Activated CD4-positive, CD25-positive, alpha-beta regulatory T cell treated with anti-CD3 and anti-CD28 coated beads, Interleukin-2, amount 50 U/mL, for 72 hours (primary cell): ENCODE data around the gene TLR6.

ENCODE experiments used
- DNase-seq: peaks from one replicate; pipeline ENCODE4 v3.0.0; 2021

TLR6 gene

GRCh38 chr4:38856524-38857337 lies at the start of gene TLR6:
TLR6 (minus strand) TSS chr4:38856817; CDS start chr4:38829473, 27,344 bp downstream.
- peak; percentile 46 for DNase-seq

- DNase-seq: no peak
These were observed 49.2 kb upstream of the TLR6 start for GRCh38 chr4:38905652-38906385.

- no peak for DNase-seq
These were observed 48.1 kb upstream of the TLR6 start for GRCh38 chr4:38904682-38905081.

- no peak for DNase-seq
These were observed 47.6 kb upstream of the TLR6 start for GRCh38 chr4:38904090-38904666.

GRCh38 chr4:38902695-38903094 lies 46.1 kb upstream of the TLR6 start:
- no peak for DNase-seq

GRCh38 chr4:38902221-38902620 lies 45.6 kb upstream of the TLR6 start:
- no peak for DNase-seq

GRCh38 chr4:38898245-38898644 lies 41.6 kb upstream of the TLR6 start:
- no peak for DNase-seq

GRCh38 chr4:38896940-38897339 lies 40.3 kb upstream of the TLR6 start:
- no peak for DNase-seq

- no peak for DNase-seq
These were observed 37.8 kb upstream of the TLR6 start for GRCh38 chr4:38894322-38894982.

GRCh38 chr4:38891051-38891983 lies 34.7 kb upstream of the TLR6 start:
- DNase-seq: no peak

GRCh38 chr4:38889143-38889542 lies 32.5 kb upstream of the TLR6 start:
- DNase-seq: no peak

GRCh38 chr4:38884254-38884653 lies 27.6 kb upstream of the TLR6 start:
- no peak for DNase-seq

- DNase-seq: no peak
These were observed 20.0 kb upstream of the TLR6 start for GRCh38 chr4:38876636-38877035.

GRCh38 chr4:38873290-38873944 lies 16.8 kb upstream of the TLR6 start:
- no peak for DNase-seq

- no peak for DNase-seq
These were observed 16.0 kb upstream of the TLR6 start for GRCh38 chr4:38872620-38873019.

- DNase-seq: no peak
These were observed 15.0 kb upstream of the TLR6 start for GRCh38 chr4:38871593-38871992.

GRCh38 chr4:38870098-38870808 lies 13.6 kb upstream of the TLR6 start:
- DNase-seq: no peak

GRCh38 chr4:38869511-38869910 lies 12.9 kb upstream of the TLR6 start:
- no peak for DNase-seq

GRCh38 chr4:38868059-38868960 lies 11.7 kb upstream of the TLR6 start:
- DNase-seq: no peak
